Measurements from ENCODE around the gene BRD3. TPM values are rescaled to one million over a fixed set of nuclear protein-coding genes. Genes with fewer than 3 reads are reported as not detected.
"Not testable (repeated sequence)": the region's sequence is repeated elsewhere in the genome, so short reads cannot be mapped to it uniquely, and the experiment has no call there.

BRD3 gene
- total and polyA plus RNA-seq, 4 donors, result 16.0 to 54.4 (median 33.5) TPM

DNA sequence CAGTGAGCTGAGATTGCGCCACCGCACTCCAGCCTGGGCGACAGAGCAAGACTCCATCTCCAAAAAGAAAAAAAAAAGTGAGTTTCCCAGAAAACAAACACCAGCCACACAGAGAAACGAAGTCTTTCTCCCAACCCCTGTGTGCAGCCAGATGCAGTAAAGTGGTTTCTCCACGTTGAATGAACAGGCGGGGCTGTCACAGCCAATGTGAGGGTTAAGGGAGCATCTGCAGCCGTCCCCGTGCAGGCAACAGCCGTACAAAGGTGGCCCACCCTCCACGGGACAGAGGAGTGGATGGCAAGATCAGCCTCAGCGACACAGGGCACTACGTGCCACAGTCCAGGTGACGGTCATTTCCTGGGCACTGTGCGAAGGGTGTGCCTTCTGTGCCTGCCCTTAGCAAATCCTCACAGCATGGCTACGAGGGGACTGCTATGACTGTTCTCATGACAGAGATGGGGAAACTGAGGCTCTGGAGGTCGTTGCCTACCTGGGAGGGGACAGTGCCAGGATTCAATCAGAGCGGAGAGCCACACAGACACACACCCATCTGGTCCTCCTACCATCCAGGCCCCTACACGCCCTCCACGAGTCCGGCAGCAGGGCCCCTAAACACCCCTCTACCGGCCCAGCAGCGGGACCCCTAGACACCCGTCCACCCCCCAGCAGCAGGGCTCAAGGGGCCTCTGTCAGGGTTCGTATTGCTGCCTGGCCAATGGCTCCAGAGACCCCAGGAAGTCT is 78.0 kb downstream of the BRD3 start:
- H3K27me3 ChIP-seq (ENCODE audit: control insufficient read depth, insufficient read depth, low read length), result no peaks in the 10 kb centered on the region
- H3K9me3 ChIP-seq (ENCODE audit: control insufficient read depth, insufficient read depth, low read length), result no peaks in the 10 kb centered on the region
- no peak for DNase-seq (ENCODE audit: low read depth in 4 of 6, low spot score in 6 of 6)
- no peak overlapping the region for H3K4me3 ChIP-seq (ENCODE audit: low read depth, low read length)
- H3K36me3 ChIP-seq (ENCODE audit: control insufficient read depth, insufficient read depth, low read length), result peaks cover 10% of the 10 kb centered on the region
- peak overlapping the region; percentile 67 for H3K27ac ChIP-seq (ENCODE audit: low read depth, low read length)
- H3K4me1 ChIP-seq (ENCODE audit: control insufficient read depth, insufficient read depth, low read length), result peaks cover 59% of the 10 kb centered on the region
- WGBS (ENCODE audit: insufficient coverage), result 46% methylated on average over 19 of the region's 24 CpGs

DNA sequence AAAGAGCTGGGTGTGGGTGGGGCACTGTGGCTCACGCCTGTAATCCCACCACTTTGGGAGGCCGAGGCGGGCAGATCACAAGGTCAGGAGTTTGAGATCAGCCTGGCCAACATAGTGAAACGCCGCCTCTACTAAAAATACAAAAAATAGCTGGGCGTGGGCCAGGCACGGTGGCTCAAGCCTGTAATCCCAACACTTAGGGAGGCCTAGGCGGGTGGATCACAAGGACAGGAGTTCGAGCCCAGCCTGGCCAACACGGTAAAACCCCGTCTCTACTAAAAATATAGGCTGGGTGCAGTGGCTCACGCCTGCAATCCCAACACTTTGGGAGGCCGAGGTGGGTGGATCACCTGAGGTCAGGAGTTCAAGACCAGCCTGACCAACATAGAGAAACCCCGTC is 79.1 kb downstream of the BRD3 start:
- peaks cover 49% of the 10 kb centered on the region for H3K4me1 ChIP-seq (ENCODE audit: control insufficient read depth, insufficient read depth, low read length)
- H3K4me3 ChIP-seq (ENCODE audit: low read depth, low read length); H3K27ac ChIP-seq (ENCODE audit: low read depth, low read length); H3K27me3 ChIP-seq (ENCODE audit: control insufficient read depth, insufficient read depth, low read length); H3K36me3 ChIP-seq (ENCODE audit: control insufficient read depth, insufficient read depth, low read length); DNase-seq (ENCODE audit: low read depth in 4 of 6, low spot score in 6 of 6); H3K9me3 ChIP-seq (ENCODE audit: control insufficient read depth, insufficient read depth, low read length): not testable (repeated sequence)
- 93% methylated on average over 10 of the region's 14 CpGs for WGBS (ENCODE audit: insufficient coverage)

- DNase-seq (ENCODE audit: low read depth in 4 of 6, low spot score in 6 of 6), result no peak
- Histone ChIP-seq H3K4me1 (ENCODE audit: control insufficient read depth, insufficient read depth, low read length) (peaks cover 43% of the 10 kb centered on the region), H3K36me3 (ENCODE audit: control insufficient read depth, insufficient read depth, low read length) (peaks cover 13% of the 10 kb centered on the region), H3K27ac (ENCODE audit: low read depth, low read length) (no peak overlapping the region), H3K4me3 (ENCODE audit: low read depth, low read length) (no peak overlapping the region), H3K9me3 (ENCODE audit: control insufficient read depth, insufficient read depth, low read length) (no peaks in the 10 kb centered on the region), H3K27me3 (ENCODE audit: control insufficient read depth, insufficient read depth, low read length) (no peaks in the 10 kb centered on the region)
- 80% methylated on average over 8 of the region's 16 CpGs for WGBS (ENCODE audit: insufficient coverage)
Measured at GRCh38 chr9:133987946-133988665, 79.7 kb downstream of the BRD3 start.

- H3K4me1 ChIP-seq (ENCODE audit: control insufficient read depth, insufficient read depth, low read length), result peaks cover 46% of the 10 kb centered on the region
- DNase-seq (ENCODE audit: low read depth in 4 of 6, low spot score in 6 of 6), result peak in 1 of 6 donors; percentile 54
- no peak overlapping the region for H3K27ac ChIP-seq (ENCODE audit: low read depth, low read length)
- WGBS (ENCODE audit: insufficient coverage), result 76% methylated on average over 11 of the region's 14 CpGs
- no peaks in the 10 kb centered on the region for H3K9me3 ChIP-seq (ENCODE audit: control insufficient read depth, insufficient read depth, low read length)
- H3K36me3 ChIP-seq (ENCODE audit: control insufficient read depth, insufficient read depth, low read length), result peaks cover 18% of the 10 kb centered on the region
- H3K27me3 ChIP-seq (ENCODE audit: control insufficient read depth, insufficient read depth, low read length), result no peaks in the 10 kb centered on the region
- no peak overlapping the region for H3K4me3 ChIP-seq (ENCODE audit: low read depth, low read length)
Measured at GRCh38 chr9:133987446-133987788, 80.4 kb downstream of the BRD3 start.

DNA sequence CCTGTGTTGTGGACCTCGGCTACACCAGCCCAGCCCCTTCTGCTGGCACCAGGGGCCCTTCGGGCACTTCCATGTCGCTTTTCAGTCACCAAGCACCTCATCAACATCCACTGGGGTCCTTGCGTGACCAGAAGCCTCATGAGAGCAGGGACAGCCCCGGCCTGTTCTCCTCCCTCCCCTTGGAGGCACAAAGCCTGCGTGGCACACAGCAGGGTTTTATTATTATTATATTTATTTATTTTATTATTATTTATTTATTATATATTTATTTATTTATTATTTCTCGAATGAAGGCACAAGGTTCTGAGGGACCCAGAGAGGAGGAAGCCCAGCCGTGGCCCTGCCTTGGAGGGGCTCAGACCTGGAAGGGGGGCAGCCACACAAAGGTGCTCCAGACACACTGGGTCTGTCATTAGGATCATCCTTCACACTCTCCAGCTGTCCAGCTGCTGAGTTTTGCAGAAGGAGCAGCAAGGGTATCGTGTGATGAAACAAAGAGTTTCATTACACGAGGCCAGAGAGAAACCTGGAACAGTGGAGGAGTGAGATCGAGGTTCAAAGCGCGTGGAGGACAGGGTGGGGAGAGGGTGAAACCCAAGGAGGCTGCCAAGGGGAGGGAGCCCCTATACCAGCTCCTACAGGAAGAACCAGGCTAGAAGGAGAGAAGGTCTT is 80.9 kb downstream of the BRD3 start:
- Histone ChIP-seq H3K36me3 (ENCODE audit: control insufficient read depth, insufficient read depth, low read length) (peaks cover 23% of the 10 kb centered on the region), H3K4me1 (ENCODE audit: control insufficient read depth, insufficient read depth, low read length) (peaks cover 51% of the 10 kb centered on the region), H3K27ac (ENCODE audit: low read depth, low read length) (no peak overlapping the region), H3K27me3 (ENCODE audit: control insufficient read depth, insufficient read depth, low read length) (no peaks in the 10 kb centered on the region), H3K9me3 (ENCODE audit: control insufficient read depth, insufficient read depth, low read length) (no peaks in the 10 kb centered on the region), H3K4me3 (ENCODE audit: low read depth, low read length) (no peak overlapping the region)
- 65% methylated on average over 6 of the region's 13 CpGs for WGBS (ENCODE audit: insufficient coverage)
- DNase-seq (ENCODE audit: low read depth in 4 of 6, low spot score in 6 of 6), result no peak

DNA sequence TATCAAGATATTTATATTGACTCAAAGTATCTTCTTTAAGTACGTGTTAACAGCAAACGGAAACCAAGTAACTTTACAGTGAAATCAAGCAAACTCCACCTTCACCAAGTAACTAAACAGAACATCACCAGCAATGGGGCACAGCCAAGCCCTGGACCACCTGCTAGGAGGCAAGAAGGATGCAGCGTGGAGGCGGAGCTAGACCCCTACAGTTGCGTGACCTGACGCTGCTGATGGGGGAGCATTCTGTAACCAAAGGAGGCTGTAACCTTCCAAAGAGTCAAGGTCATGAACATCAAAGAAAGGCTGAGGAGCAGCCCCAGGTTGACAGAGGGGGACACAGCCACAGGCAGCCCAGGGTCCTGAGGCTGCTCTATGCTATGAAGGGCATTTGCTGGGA is 81.8 kb downstream of the BRD3 start:
- WGBS (ENCODE audit: insufficient coverage), result 76% methylated on average over 5 of the region's 6 CpGs
- Histone ChIP-seq H3K27me3 (ENCODE audit: control insufficient read depth, insufficient read depth, low read length) (no peaks in the 10 kb centered on the region), H3K9me3 (ENCODE audit: control insufficient read depth, insufficient read depth, low read length) (no peaks in the 10 kb centered on the region), H3K4me3 (ENCODE audit: low read depth, low read length) (no peak overlapping the region), H3K4me1 (ENCODE audit: control insufficient read depth, insufficient read depth, low read length) (peaks cover 57% of the 10 kb centered on the region), H3K27ac (ENCODE audit: low read depth, low read length) (no peak overlapping the region), H3K36me3 (ENCODE audit: control insufficient read depth, insufficient read depth, low read length) (peaks cover 29% of the 10 kb centered on the region)
- DNase-seq (ENCODE audit: low read depth in 4 of 6, low spot score in 6 of 6), result no peak

DNA sequence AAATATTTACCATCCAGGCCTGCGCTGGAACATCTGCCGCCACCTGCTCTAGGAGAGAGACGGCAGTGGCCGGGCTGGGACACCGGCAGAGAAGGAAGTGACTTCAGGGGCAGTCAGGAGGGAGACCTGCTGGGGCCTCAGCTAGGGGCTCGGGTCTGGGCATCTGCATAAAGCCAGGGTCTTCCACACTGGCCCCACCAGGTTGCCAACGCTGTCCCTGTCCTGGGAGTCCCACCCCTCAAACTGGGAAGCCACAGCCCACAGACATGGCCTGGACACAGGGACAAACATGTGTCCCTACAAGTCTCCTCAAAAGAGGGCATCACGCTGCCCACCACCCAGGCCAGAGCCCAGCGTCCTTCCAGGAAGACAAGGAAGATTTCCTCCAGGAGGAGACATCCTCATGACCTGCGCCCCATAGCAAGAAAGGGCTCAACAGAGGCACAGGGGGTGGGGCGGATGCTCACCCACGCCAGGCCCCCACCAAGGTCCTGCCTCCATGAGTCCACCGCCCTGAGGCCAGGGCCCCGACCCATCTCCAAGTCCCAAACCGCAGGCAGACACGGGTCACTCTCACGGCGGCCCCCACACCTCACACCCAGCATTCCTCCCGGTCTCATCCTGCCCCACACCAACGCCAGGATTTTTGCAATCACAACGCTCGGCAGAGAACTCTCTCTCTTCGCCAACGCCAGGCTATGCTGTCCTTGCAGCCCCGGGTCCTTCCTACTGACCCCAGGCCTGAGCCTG is 84.7 kb downstream of the BRD3 start:
- 82% methylated on average over 25 of the region's 25 CpGs for WGBS (ENCODE audit: insufficient coverage)

DNA sequence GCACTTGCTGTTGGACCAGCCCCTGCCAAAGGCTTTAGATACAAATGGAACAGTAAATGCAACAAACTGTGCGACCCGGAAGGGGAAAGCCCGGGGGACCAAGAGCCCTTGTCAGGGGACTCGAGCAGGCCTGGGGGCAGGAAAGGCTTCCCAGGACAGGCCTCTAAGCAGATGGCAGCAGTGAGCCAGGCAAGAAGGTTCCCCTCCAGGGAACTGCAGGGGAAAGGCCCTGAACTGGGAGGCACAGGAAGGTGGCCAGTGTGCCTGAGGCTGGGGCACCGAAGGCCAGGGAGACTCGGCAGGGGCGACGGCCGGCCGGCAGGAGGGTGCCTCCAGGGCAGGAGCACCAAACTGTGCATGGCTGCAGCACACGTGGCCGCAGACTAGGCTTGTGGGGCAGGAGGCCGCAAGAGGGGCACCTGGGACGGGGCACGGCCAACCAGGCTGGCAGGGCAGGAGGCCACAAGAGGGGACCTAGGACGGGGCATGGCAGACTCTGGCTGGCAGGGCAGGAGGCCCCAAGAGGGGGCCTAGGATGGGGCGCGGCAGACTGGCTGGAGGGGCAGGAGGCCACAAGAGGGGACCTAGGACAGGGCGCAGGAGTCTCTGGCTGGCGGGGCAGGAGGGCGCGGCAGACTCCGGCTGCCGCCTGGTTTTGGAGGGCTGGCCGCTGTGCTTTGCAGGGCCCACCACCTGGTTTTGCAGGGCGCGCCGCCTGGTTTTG is 85.7 kb downstream of the BRD3 start:
- peaks cover 51% of the 10 kb centered on the region for H3K36me3 ChIP-seq (ENCODE audit: control insufficient read depth, insufficient read depth, low read length)
- DNase-seq (ENCODE audit: low read depth in 4 of 6, low spot score in 6 of 6), result no peak
- no peak overlapping the region for H3K4me3 ChIP-seq (ENCODE audit: low read depth, low read length)
- no peaks in the 10 kb centered on the region for H3K27me3 ChIP-seq (ENCODE audit: control insufficient read depth, insufficient read depth, low read length)
- H3K9me3 ChIP-seq (ENCODE audit: control insufficient read depth, insufficient read depth, low read length), result no peaks in the 10 kb centered on the region
- peaks cover 69% of the 10 kb centered on the region for H3K4me1 ChIP-seq (ENCODE audit: control insufficient read depth, insufficient read depth, low read length)
- H3K27ac ChIP-seq (ENCODE audit: low read depth, low read length), result no peak overlapping the region
- 85% methylated on average over 28 of the region's 28 CpGs for WGBS (ENCODE audit: insufficient coverage)

More for the DNA sequence above, 84.7 kb downstream of the BRD3 start:
- Histone ChIP-seq H3K36me3 (ENCODE audit: control insufficient read depth, insufficient read depth, low read length) (peaks cover 46% of the 10 kb centered on the region), H3K4me3 (ENCODE audit: low read depth, low read length) (no peak overlapping the region), H3K27me3 (ENCODE audit: control insufficient read depth, insufficient read depth, low read length) (no peaks in the 10 kb centered on the region), H3K4me1 (ENCODE audit: control insufficient read depth, insufficient read depth, low read length) (peaks cover 68% of the 10 kb centered on the region), H3K27ac (ENCODE audit: low read depth, low read length) (no peak overlapping the region), H3K9me3 (ENCODE audit: control insufficient read depth, insufficient read depth, low read length) (no peaks in the 10 kb centered on the region)
- DNase-seq (ENCODE audit: low read depth in 4 of 6, low spot score in 6 of 6), result no peak

GRCh38 chr9:133981589-133981957 is 86.3 kb downstream of the BRD3 start:
- Histone ChIP-seq H3K36me3 (ENCODE audit: control insufficient read depth, insufficient read depth, low read length) (peaks cover 55% of the 10 kb centered on the region), H3K27ac (ENCODE audit: low read depth, low read length) (no peak overlapping the region), H3K27me3 (ENCODE audit: control insufficient read depth, insufficient read depth, low read length) (no peaks in the 10 kb centered on the region), H3K4me1 (ENCODE audit: control insufficient read depth, insufficient read depth, low read length) (peaks cover 70% of the 10 kb centered on the region), H3K9me3 (ENCODE audit: control insufficient read depth, insufficient read depth, low read length) (no peaks in the 10 kb centered on the region), H3K4me3 (ENCODE audit: low read depth, low read length) (no peak overlapping the region)
- DNase-seq (ENCODE audit: low read depth in 4 of 6, low spot score in 6 of 6), result no peak
- 88% methylated on average over 14 of the region's 14 CpGs for WGBS (ENCODE audit: insufficient coverage)
